IMR-90 (cell line): ENCODE data around the gene SUGCT. TPM values are rescaled to one million over a fixed set of nuclear protein-coding genes. Genes with fewer than 3 reads are reported as not detected.
"Not testable (repeated sequence)": the region's sequence is repeated elsewhere in the genome, so short reads cannot be mapped to it uniquely, and the experiment has no call there.

Source experiments
- ATAC-seq: fragments of 200-7000 bp; cut with Tn5 transposase; 2 replicates; pipeline ENCODE4 v1.9.1; 2020; ENCODE audit warnings: low read depth, mild to moderate bottlenecking, moderate library complexity
- BruUV-seq: library from RNA; stranded (reverse); fragments of 400-500 nt; replicated peaks from 2 replicates; lab custom pipeline; 2021; lab: Mats Ljungman, UMichigan
- CTCF ChIA-PET: fragments of 300-600 bp; formaldehyde crosslinking; extraction: SDS; loops from one replicate; lab custom pipeline; 2021; ENCODE audit warnings: antibody characterized with exemption; lab: Yijun Ruan, JAX
- POLR2A ChIA-PET: fragments of 300-600 bp; sonication (Branson Sonifier 250); formaldehyde crosslinking; loops from one replicate; lab custom pipeline; 2022; ENCODE audit warnings: antibody characterized with exemption; ENCODE audit not compliant: unreplicated experiment; lab: Charles Lee
- DNase-seq: peaks from one replicate; pipeline ENCODE4 v3.0.0; 2013
- H2AFZ ChIP-seq: replicated peaks from 2 replicates; pipeline ENCODE3; 2013; ENCODE audit warnings: low read length, mild to moderate bottlenecking; ENCODE audit not compliant: poor library complexity
- H2AK5ac ChIP-seq: 2 replicates; pipeline ENCODE4 v1.6.1; 2013; ENCODE audit warnings: low read depth, low read length, inconsistent platforms
- H2AK9ac ChIP-seq: replicated peaks from 2 replicates; pipeline ENCODE3; 2013; ENCODE audit warnings: mild to moderate bottlenecking, low read depth, low read length, moderate library complexity; ENCODE audit not compliant: poor library complexity
- H2BK120ac ChIP-seq: 2 replicates; pipeline ENCODE4 v1.6.1; 2013; ENCODE audit warnings: low read depth, low read length, inconsistent platforms
- H2BK15ac ChIP-seq: 3 replicates; pipeline ENCODE4 v1.6.1; 2013; ENCODE audit warnings: low read depth, low read length, inconsistent platforms
- H2BK20ac ChIP-seq: 2 replicates; pipeline ENCODE4 v1.6.1; 2013; ENCODE audit warnings: low read depth, mild to moderate bottlenecking, inconsistent platforms, low read length, moderate library complexity
- H2BK5ac ChIP-seq: 2 replicates; pipeline ENCODE4 v1.6.1; 2013; ENCODE audit warnings: mild to moderate bottlenecking, low read depth, low read length, inconsistent platforms; ENCODE audit not compliant: poor library complexity, severe bottlenecking
- H3K14ac ChIP-seq: replicated peaks from 2 replicates; pipeline ENCODE4 v1.6.1; 2013; ENCODE audit warnings: low read depth, low read length, inconsistent platforms
- H3K18ac ChIP-seq: 2 replicates; pipeline ENCODE4 v1.6.1; 2013; ENCODE audit warnings: low read depth, low read length, control low read depth
- H3K23ac ChIP-seq: 2 replicates; pipeline ENCODE4 v1.6.1; 2013; ENCODE audit warnings: low read depth, low read length, inconsistent platforms
- H3K27ac ChIP-seq: 2 replicates; pipeline ENCODE4 v1.5.1; 2013; ENCODE audit warnings: mild to moderate bottlenecking, control low read depth, low read length; ENCODE audit not compliant: insufficient read depth
- H3K27me3 ChIP-seq: 2 replicates; pipeline ENCODE4 v1.6.1; 2013; ENCODE audit warnings: low read length; ENCODE audit not compliant: control insufficient read depth, insufficient read depth
- H3K36me3 ChIP-seq: 2 replicates; pipeline ENCODE4 v1.6.1; 2013; ENCODE audit warnings: low read length, mixed read lengths; ENCODE audit not compliant: control insufficient read depth, insufficient read depth
- H3K4ac ChIP-seq: 2 replicates; pipeline ENCODE4 v1.6.1; 2013; ENCODE audit warnings: low read depth, low read length, inconsistent platforms
- H3K4me1 ChIP-seq: 2 replicates; pipeline ENCODE4 v1.6.1; 2013; ENCODE audit warnings: low read length, mixed read lengths; ENCODE audit not compliant: control insufficient read depth, insufficient read depth
- H3K4me2 ChIP-seq: 2 replicates; pipeline ENCODE4 v1.6.1; 2013; ENCODE audit warnings: low read depth, mild to moderate bottlenecking, control low read depth, low read length, moderate library complexity
- H3K4me3 ChIP-seq: 2 replicates; pipeline ENCODE4 v1.5.1; 2013; ENCODE audit warnings: low read depth, mild to moderate bottlenecking, control low read depth, low read length, moderate library complexity; ENCODE audit not compliant: insufficient read depth
- H3K56ac ChIP-seq: 2 replicates; pipeline ENCODE4 v1.6.1; 2013; ENCODE audit warnings: low read length, inconsistent platforms; ENCODE audit not compliant: insufficient read depth; ENCODE audit errors: extremely low read depth
- H3K79me1 ChIP-seq, 2 experiments: 2 replicates each; pipeline ENCODE4 v1.6.1; 2013; ENCODE audit warnings: low read length in 2 of 2, inconsistent platforms in 1 of 2, low read depth in 1 of 2
- H3K9ac ChIP-seq: 2 replicates; pipeline ENCODE4 v1.6.1; 2013; ENCODE audit warnings: low read depth, low read length, control low read depth
- H3K9me1 ChIP-seq: 2 replicates; pipeline ENCODE4 v1.6.1; 2013; ENCODE audit warnings: low read length, inconsistent platforms; ENCODE audit not compliant: insufficient read depth
- H3K9me3 ChIP-seq: 2 replicates; pipeline ENCODE4 v1.6.1; 2013; ENCODE audit warnings: low read length; ENCODE audit not compliant: control insufficient read depth, insufficient read depth
- H4K20me1 ChIP-seq: 2 replicates; pipeline ENCODE4 v1.6.1; 2013; ENCODE audit warnings: low read length, inconsistent platforms; ENCODE audit not compliant: insufficient read depth
- H4K5ac ChIP-seq: 2 replicates; pipeline ENCODE4 v1.6.1; 2013; ENCODE audit warnings: mild to moderate bottlenecking, low read depth, low read length, control low read depth
- H4K8ac ChIP-seq, 2 experiments: 2 replicates each; pipeline ENCODE4 v1.6.1; 2013; ENCODE audit warnings: low read depth in 2 of 2, low read length in 2 of 2, control low read depth in 1 of 2, inconsistent platforms in 1 of 2
- H4K91ac ChIP-seq: 2 replicates; pipeline ENCODE4 v1.6.1; 2013; ENCODE audit warnings: low read depth, low read length, inconsistent platforms; ENCODE audit not compliant: insufficient read depth
- BHLHE40 ChIP-seq: fragments of 150-350 bp; IDR thresholded peaks from 2 replicates; pipeline ENCODE4 v1.6.1; 2016; ENCODE audit warnings: mild to moderate bottlenecking, low read depth, low read length
- WGBS, 2 experiments: methylation state at CpG; one replicate each; pipeline versions ENCODE4 v1.1.5 to v1.1.7; 2013; ENCODE audit warnings: missing lambda C conversion rate in 2 of 2; ENCODE audit not compliant: insufficient read length in 1 of 2; ENCODE audit errors: extremely low coverage in 2 of 2; 5-methylcytosine and 5-hydroxymethylcytosine counted together
- dilution Hi-C: fragments of 300-500 bp; cut with HindIII; formaldehyde crosslinking; loops from one replicate; pipeline ENCODE4 v1.14.3; 2018; ENCODE audit warnings: low sequenced_read_pairs; ENCODE audit not compliant: unreplicated experiment
- in situ Hi-C: fragments of 300-500 bp; cut with MboI; formaldehyde crosslinking; loops from 3 replicates; pipeline ENCODE4 v1.14.3; 2019; ENCODE audit warnings: low sequenced_read_pairs, inconsistent platforms, mixed read lengths
- intact Hi-C: fragments of 100-400 bp; cut with micrococcal nuclease; formaldehyde crosslinking; loops from 2 replicates; pipeline ENCODE4 v1.10.0; 2022
- polyA plus RNA-seq, 3 experiments: library from polyadenylated mRNA; depleted of rRNA; stranded (reverse); fragments of >200 nt; gene quantifications; 2 replicates each; pipeline ENCODE4 v1.2.3, GENCODE V29; 2012; ENCODE audit warnings: low replicate concordance in 1 of 3
- total RNA-seq: library from RNA; depleted of rRNA; stranded (reverse); fragments of >200 nt; gene quantifications from 2 replicates; pipeline ENCODE4 v1.2.3, GENCODE V29; 2012

SUGCT gene
- total and polyA plus RNA-seq, 2 of the 4 experiments (the other 2 are of a cell fraction), result 5.9 to 8.3 TPM

DNA sequence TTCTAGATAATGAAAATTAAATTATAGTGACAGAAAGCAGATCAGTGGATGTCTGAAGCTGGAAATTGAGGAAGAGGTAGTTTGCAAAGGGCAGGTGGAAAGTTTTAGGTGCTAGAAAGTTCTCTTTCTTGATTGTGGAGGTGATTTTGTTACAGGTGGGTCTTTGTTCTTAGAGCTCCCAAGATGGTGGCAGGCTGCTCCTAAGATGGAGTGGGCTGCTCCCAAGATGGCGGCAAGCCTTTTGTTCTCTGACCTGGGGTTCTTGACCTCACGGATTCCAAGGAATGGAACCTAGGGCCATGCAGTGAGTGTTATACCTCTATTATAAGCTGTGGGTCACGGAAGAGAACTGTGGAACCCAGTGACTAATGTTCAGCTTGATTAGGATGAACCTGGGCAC is 32.5 kb downstream of the SUGCT start:
- Histone ChIP-seq H3K79me1 (no peaks in the 10 kb centered on the region), H3K23ac (no peak overlapping the region), H4K8ac (no peak overlapping the region), H3K4me3 (no peak overlapping the region), H2AFZ (no peak overlapping the region), H2AK5ac (no peak overlapping the region), H3K27me3 (no peaks in the 10 kb centered on the region), H3K4me2 (no peak overlapping the region), H3K4me1 (no peaks in the 10 kb centered on the region), H2AK9ac (no peak overlapping the region), H3K4ac (no peak overlapping the region), H3K27ac (no peak overlapping the region), H4K5ac (no peak overlapping the region), H3K14ac (no peak overlapping the region), H3K9ac (no peak overlapping the region), H4K91ac (no peak overlapping the region), H3K9me1 (no peaks in the 10 kb centered on the region; the same call in 1 of the 2 replicates), H3K9me3 (no peaks in the 10 kb centered on the region), H2BK5ac (no peak overlapping the region), H2BK20ac (no peak overlapping the region), H4K20me1 (no peaks in the 10 kb centered on the region), H3K36me3 (no peaks in the 10 kb centered on the region), H2BK15ac (no peak overlapping the region), H3K18ac (no peak overlapping the region), H2BK120ac (no peak overlapping the region), H3K56ac (no peak overlapping the region)
- no TSS peak for BruUV-seq
- ATAC-seq (no peak), DNase-seq (no peak)
- 100% methylated on average over 1 of the region's 3 CpGs; no CpG with 5 or more reads in 1 of the 2 experiments for WGBS, 2 experiments
- in situ Hi-C loops (no loop called here), dilution Hi-C loops (no loop called here), intact Hi-C loops (no loop called here)
- ChIA-PET CTCF (interaction anchor here (0.6 to 0.8 kb wide), 2 partner anchors 17 to 54 kb away, joined by 3 to 4 read pairs; no protein-coding TSS in a partner anchor), POLR2A (no interaction called here)
- no peak for TF ChIP-seq BHLHE40

DNA sequence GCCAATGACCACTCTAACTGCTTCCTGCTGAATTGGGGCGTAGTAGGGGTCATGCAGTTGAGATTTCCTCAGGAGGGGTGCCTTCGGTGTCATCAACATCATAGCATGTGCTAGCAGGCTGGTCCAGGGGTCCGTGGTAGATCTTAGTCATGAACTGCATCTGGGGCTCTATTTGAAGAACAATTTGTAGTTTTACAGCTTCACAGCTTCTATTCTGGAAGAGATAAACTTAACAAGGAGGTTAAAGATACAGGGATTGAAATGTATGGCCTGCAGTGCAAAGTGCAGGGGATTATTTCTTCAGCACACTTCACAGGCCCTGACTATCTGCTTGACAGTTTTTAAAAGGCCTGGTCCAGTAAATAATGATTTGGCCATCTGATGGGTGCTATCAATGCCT is 33.5 kb downstream of the SUGCT start:
- H3K27me3 ChIP-seq, H3K4me3 ChIP-seq, BruUV-seq, H2AK9ac ChIP-seq, CTCF ChIA-PET, H2BK20ac ChIP-seq, H4K5ac ChIP-seq, H3K9me3 ChIP-seq, intact Hi-C loops, H3K27ac ChIP-seq, H2BK120ac ChIP-seq, H2BK15ac ChIP-seq, H3K79me1 ChIP-seq, H4K91ac ChIP-seq, H3K9ac ChIP-seq, ATAC-seq, H3K4ac ChIP-seq, H3K4me1 ChIP-seq, H3K4me2 ChIP-seq, H2AK5ac ChIP-seq, DNase-seq, H3K36me3 ChIP-seq, H3K23ac ChIP-seq, H2AFZ ChIP-seq, H3K14ac ChIP-seq, H2BK5ac ChIP-seq, H3K9me1 ChIP-seq, H3K56ac ChIP-seq, H4K8ac ChIP-seq, dilution Hi-C loops, POLR2A ChIA-PET, in situ Hi-C loops, H4K20me1 ChIP-seq, H3K18ac ChIP-seq: not testable (repeated sequence)
- WGBS, 2 experiments, result no CpG with 5 or more reads among the region's 3 CpGs
